NOMO-1 (cell line): ENCODE data around the gene AQP1.

Experiments used
- DNase-seq, 2 experiments: peaks; one replicate each; lab custom pipeline; 2025; ENCODE audit not compliant: unreplicated experiment in 2 of 2; lab: John Stamatoyannopoulos, UW

AQP1 gene

GRCh38 chr7:30911561-30911969 is at the start of gene AQP1:
Gene AQP1 (plus strand): TSS chr7:30911853. CDS start chr7:30911910, 57 bp downstream.
- DNase-seq = no peak

- DNase-seq = no peak
These were observed 48.5 kb upstream of the AQP1 start for GRCh38 chr7:30862995-30863705.

DNA sequence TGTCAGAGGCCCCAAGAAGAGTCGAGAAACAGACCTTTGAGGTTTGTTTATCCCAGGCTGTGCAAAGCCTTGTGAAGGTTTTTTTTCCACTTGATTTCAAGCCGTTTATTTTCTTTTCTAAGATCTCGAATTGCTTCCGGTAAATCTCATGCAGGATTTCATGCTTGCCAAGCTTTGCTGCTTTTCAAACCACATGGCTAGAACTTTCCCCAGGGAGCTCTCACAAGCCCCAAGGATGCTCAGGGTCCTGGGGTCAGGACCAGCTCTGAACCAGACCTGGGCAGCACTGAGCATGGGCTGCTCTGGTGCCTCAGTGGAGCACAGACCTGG is 48.0 kb upstream of the AQP1 start:
- DNase-seq = no peak

DNA sequence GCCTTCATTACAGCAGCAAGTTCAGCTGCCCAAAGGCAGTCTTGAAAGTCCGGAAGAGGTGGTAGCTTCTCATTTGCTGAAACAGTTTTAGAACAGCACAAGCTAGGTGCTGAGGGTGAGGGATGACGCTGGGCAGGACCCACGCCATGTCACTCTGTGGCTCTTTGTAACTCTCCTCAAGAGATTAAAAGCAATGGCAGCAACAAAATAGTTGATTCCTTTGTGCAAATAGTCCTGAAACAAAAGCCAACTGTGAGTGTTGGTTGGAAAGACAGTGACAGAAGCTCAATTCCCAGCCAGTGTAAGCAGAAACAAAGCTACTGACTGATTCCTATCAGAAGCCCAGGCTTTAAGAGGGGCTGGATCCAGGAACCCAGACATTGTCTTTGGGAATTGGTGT is 47.6 kb upstream of the AQP1 start:
- no peak for DNase-seq

DNA sequence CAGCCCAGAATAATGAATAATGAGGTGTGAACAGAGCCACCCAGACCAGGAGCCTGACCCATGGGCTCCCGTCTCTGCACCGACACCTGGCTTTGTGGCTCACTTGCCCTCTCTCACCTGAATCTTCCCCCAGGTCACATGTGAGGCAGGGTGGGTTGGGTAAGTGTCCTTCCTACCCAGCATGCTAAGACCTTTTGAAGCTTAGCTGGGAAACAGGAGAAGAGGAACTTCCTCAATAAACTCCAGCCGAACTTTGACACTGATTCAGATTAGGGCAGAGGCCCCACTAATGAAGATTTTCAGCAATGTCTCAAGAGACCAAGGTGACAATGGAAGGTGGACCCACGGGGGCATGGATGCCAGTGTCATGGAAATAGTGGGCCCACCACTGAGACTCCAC is 46.6 kb upstream of the AQP1 start:
- DNase-seq = no peak

GRCh38 chr7:30865821-30866220 is 45.8 kb upstream of the AQP1 start:
- DNase-seq = no peak

GRCh38 chr7:30866939-30867338 is 44.7 kb upstream of the AQP1 start:
- no peak for DNase-seq

GRCh38 chr7:30867483-30867882 is 44.2 kb upstream of the AQP1 start:
- DNase-seq = no peak

DNA sequence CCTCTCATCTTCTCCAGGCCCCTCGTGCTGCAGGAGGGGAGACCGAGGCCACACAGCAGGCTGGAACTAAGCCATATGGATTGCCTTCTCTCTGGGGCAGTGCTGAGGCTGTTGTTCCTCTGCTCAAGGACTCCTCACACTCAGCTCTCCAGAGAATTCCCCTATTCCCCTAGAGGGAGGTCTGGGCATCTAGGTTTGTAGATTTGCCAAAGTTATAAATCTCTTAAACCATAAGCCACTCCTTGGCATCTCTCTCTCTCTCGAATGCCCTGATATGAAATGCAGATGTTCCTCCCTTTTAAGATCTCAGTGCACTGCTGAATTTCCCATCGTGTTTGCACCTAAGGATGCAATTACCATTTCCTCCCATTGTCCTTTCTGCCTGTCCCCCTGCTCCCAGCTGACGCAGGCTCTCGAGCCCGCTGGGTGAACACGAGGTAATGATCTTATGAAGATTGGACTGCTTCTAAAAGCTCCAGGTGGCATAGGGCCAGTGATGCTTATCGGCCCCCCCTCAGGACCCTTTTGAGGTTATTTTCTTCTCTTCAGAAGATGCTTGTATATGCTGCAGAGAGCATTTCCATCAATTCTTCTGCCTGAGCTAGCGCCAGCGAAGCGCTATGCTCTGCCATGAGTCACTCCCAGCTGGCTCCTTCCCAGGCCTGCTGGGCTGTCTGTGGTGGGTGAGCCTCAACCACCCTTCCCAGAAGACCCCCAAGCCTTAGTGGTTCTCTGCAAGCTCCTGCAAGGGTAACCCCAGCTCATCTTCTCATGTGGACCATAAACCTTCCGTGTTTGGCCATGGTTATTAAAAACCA is 41.6 kb upstream of the AQP1 start:
- DNase-seq = no peak

DNA sequence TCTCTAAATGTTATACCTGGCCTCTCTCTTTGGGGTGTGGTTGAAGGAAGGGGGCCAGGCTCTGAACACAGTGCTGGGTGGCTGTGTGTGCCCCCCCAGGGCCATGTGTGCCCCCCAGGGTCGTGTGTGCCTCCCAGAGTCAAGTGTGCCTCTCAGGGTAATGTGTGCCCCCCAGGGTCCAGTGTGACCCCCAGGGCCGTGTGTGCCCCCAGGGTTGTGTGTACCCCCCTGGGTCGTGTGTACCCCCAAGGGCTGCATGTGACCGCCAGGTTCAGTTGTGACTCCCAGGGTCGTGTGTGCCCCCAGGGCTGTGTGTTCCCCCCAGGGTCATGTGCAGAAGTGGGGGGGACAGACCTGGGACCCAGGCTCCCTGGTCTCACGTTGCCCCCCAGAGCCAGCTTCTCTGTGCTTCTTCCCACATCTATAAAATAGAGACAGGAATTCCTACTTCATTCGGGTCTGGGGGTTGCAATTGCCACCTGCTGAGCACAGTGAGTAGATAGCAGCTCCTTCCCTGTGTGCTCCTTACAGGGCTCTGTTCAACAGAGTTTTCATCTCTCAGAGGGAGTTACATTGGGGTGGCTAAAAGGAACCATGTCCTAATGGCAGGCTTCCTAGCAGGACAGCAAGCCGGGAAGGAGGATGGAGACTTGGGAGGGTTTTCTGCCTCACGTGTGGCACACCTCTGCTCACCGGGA is 40.7 kb upstream of the AQP1 start:
- DNase-seq = no peak

DNA sequence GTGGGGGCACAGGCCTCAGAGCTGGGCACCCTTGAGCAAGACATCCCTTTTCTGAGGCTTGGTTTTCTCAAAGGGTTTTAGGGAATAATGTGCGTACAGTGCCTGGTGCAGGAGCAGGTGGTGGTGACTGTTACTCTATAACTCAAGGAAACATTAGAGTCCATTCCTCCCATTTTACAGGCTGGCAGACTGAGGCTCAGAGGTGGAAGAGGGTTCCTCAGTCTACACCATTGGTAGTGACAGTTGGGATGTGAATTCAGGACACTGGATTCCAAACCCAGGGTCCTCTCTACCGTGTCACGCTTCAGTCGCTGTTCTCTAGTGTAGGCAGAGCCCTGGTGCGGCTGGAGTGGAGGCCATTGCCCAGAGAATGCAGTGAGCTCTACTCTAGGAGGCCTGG is 40.0 kb upstream of the AQP1 start:
- no peak for DNase-seq

DNA sequence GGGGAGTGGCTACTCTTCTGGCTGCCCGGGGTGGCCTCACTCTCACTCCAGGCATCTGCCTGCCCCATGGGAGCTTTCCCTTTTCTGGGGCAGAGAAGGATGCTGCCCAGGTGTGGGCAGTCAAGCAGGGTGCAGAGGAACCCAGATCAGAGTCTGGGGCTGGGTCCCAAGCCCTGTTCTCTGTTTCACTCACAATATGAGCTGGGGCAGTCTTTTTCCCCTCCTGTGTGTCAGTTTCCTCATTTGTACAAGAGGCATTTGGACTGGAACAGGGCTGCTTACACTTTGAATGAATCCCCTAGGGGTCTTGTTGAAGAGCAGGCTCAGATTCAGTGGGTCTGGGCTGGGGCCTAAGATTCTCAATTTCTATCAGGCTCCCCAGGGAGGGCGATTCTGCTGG is 38.4 kb upstream of the AQP1 start:
- DNase-seq = no peak

- DNase-seq = no peak
These were observed 38.0 kb upstream of the AQP1 start for GRCh38 chr7:30873656-30874055.

DNA sequence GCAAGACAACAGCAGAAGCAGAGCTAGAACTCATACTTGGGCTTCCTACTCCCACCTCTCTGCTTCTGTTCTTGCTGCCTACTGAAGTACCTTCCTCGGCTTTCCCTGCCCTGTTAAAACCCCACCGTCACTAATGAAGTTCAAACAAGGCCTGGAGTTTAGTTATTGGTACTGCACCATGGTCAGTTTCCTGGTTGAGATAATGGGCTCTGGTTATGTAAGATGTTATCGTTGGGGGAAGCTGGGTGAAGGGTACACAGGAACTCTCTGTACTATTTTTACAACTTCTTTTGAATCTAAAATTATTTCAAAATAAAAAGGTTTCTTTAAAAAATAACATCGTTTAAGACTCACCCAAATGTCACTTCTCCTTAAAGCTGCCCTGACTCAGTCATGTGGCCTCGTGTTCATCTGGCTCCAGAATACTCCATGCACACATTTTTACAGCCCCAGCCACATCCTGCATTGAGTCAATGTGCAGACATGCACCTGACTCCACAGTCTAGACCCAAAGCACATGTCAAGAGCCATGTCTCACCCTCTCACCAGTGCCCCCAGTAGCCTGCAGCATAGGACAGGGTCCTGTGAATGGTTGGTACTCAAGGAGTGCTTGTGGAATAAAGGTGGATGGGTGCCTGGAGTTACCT is 36.9 kb upstream of the AQP1 start:
- no peak for DNase-seq

- DNase-seq = no peak
These were observed 34.5 kb upstream of the AQP1 start for GRCh38 chr7:30877015-30877769.

DNA sequence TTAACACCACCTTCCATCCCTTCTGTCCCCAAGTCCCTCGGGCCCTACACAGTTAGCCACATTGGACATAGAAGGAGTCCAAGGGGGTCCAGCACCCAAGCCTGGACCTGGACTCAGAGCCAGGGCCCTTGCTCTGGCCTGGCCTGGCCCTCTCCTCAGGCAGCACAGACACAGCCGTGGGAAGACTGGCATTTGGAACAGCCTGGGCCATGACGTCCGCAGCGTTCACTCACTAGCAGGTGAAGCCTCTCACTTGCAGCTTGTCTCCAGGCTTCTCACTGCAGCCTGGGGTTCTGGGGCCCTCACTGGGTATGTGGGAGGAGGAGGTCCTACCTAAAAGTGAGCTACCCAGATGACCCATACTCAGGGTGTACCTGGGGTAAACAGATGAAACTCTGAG is 33.7 kb upstream of the AQP1 start:
- DNase-seq = no peak

DNA sequence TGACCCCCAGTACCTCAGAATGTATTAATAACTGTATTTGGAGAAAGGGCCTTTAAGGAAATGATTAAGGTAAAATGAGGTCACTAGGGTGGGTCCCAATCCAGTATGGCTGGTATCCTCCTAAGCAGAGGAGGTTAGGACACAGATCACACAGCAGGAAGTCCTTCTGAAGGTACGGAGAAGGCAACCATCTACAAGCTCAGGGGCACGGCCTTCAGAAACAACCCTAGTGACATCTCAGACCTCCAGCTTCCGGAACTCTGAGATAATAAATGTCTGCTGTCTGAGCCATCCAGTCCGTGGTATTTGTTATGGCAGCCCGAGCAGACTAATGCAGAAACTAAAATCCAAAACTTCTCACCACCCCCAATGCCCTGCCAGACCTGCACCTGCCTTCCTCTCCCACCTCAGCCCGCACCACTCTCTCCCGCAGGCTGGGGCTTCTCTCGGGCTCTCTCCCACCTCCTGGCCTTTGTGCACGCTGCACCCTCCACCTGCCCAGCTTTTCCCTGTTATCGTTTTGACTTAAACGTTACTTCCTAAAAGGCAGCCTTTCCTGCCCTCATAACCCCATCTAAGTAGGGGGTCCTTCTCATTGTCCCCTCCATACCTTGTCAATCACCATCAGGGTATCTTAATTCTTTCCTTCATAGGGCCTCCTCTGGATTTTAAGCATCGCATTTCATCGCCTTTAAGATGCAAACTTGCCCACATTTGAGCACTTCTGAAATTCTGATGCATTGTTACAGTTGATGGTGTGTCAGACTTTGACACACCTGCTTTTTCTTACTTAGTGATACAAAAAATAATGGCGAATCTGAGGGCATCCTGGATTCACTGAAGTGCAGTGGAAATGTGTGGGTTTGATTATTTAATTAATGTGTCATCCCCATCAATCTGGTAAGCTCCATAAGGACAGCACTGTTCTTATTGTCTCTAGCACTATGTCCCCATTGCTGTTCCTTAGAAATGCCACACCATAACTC is 32.2 kb upstream of the AQP1 start:
- no peak for DNase-seq

DNA sequence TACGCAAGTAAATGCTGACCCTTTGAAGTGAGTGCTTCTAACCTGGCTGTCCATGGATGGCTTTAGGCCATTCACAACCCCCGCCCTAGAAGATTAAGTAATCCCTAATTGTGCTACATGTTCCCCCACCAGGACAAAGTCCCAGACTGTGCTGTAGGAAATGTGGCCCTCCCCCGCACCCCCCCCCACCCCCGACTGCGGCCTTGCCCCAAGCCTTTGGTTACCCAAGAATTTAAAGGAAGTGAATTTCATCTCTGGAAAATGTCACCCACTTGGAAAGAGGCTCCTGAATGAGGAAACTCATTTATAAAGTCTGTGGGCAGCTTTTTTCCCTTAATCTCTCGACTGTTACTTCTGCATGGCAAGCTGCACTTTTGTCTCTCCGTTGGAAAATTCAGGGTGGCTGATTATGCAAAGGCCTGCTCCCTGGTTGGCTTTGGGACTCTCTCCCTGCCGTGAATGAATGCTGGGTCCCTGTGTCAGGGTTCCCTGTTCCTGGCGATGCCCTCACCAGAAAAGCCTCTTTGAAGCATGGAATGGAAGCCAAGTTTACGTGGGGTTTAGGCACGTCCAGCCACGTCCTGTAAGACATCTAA is 31.4 kb upstream of the AQP1 start:
- no peak for DNase-seq

DNA sequence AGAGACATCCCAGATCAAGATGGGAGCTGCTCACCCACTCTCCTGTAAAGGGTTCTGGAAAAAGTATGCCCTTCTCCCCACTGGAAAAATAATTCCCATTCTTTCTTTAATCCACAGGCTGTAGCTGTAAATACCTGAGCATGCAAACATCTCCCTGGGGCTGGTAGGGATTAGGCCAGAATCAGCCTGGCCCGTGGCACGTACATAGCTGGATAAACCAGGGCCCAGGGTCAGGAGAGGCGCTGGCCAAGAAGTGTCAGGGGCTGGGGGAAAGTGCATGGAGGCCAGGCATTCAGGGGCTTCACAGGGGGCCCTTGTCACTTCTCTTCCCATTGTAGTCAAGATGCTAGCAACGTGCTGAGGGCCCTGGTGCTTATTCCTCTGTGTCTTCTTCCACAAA is 30.7 kb upstream of the AQP1 start:
- DNase-seq = no peak
